ENCODE measurements around the gene SLC2A8.

Gene SLC2A8

DNA sequence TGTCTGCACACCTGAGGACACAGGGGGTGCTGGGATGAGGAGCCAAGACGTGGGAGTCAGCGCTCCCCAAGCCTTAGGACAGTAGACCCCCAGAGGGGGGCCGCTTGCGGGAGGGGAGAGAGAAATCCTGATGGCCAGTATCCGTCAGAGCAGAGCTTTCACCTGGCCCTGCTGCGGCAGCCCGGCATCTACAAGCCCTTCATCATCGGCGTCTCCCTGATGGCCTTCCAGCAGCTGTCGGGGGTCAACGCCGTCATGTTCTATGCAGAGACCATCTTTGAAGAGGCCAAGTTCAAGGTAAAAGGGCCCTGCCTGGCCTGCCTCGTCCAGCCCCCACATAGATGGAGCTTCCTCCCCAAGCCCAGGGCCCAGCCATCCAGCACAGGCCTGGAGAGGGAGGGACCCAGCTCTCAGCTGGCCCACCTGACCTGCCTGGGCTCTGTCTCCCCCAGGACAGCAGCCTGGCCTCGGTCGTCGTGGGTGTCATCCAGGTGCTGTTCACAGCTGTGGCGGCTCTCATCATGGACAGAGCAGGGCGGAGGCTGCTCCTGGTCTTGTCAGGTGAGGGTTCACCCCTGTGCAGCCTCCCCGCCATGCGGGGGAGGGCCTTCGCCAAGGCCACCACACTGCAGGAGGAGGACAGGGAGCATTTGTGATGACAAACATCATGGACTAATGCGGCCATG, 6.7 kb downstream of the SLC2A8 start:
- no peak for DNase-seq

DNA sequence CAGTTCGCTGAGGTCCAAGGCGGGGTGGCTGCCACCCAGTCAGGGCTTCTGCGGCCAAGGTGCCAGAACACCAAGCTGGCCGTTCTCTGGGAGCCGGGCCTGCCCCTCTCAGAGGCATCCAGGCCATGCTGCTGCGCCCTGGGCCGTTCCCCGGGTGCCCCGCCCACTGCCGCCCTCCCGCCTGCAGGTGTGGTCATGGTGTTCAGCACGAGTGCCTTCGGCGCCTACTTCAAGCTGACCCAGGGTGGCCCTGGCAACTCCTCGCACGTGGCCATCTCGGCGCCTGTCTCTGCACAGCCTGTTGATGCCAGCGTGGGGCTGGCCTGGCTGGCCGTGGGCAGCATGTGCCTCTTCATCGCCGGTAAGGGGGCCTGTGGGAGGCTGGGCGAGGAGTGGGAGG, 7.7 kb downstream of the SLC2A8 start:
- DNase-seq: no peak

- no peak for DNase-seq
These were observed 8.6 kb downstream of the SLC2A8 start for GRCh38 chr9:127405344-127406125.

- no peak for DNase-seq
These were observed 10.0 kb downstream of the SLC2A8 start for GRCh38 chr9:127406799-127407491.

- DNase-seq: no peak
These were observed 10.5 kb downstream of the SLC2A8 start for GRCh38 chr9:127407492-127407843.

DNA sequence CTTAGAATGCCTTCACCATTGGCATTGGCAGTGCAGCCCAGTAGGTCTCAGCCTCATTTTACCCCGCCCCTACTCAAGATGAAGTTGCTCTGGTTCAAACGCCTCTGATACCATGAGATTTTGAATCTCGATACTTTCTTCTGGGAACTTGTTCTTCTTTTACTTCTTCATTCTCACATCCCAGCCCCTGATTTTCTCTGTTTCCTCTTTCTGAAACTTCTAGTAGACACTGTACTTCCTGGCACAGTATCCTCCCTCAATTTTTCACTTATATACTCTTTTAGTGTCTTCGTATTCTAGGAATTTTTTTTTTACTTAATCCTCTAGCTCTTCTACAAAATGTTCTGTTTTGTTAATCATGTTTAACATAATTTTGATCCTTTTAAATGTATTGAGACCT, 14.2 kb downstream of the SLC2A8 start:
- DNase-seq: no peak

DNA sequence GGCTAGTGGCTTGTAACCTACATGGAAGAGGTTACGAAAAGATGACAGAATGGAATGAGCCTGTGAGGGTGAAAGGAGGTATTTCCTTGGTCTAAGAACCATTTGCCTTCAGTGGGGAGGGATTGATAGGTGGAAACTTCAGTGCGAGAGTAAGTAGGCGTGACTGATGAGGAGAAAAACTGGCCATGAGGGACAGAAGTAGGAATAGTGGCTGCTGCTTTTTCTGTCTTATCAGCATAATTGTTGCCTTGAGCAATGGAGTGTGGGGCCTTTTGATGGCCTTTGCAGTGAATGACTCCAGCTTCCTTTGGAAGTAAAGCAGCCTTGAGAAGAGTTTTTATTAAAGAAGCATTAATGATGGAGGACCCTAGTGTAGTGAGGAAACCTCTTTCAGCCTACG, 18.2 kb downstream of the SLC2A8 start:
- no peak for DNase-seq

DNA sequence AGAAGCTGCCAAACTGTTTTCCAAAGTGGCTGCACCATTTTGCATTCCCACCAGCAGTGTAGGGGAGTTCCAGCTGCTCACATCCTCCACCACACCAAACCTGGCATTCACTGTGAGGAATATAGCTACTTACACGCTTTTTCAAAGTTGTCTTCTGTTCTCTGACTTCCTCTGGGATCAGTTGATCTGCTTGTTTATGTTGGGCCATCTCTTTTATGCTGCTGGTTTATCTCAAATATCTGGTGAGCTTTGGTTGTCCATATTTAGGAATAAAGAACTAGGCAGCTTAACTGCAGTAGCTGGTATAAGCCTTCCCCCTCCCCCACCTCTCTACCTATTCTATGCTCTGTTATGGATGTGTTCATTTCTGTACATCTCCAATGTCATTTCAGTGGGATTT, 18.7 kb downstream of the SLC2A8 start:
- DNase-seq: no peak

DNA sequence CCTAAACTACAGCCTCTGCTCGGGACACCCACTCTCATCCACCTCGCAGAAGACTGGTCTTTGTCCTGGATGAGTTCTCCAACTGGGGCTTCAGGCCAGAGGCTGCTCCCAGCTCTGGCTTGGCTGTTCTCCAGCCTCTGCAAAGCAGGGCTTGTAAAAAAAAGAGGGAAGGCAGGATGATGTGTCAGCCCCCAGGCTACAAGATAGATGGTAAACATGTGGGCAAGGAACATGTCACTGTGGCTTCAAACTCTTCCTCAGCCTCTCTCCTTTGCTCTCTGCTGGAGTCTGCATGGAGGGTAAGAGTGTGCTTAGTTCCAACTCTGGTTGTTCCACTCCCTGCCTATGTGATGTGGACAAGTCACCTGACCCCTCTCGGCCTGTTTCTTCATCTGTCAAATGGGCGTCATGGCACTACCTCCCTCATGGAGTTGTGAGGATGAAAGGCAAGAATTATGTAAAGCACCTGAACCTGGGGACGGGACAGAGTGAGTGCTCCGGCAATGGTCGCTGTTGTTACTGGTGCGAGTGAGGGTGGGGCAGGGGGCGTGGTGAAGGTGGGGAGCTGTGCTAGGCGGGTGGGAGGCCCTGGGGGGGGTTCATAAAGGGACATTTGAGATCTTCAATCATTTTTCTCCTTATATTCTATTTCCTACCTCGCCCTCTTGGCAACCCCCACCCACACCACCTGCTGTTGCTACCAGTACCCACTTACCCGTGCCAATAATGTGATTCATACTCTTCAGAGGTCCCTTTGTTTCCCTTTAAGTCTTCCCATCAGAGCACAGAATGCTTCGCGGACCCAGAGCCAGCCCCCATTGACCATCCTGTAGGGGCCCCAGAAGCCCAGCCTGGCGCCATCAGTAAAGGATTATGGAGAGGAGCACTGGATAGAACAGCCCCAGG, 20.4 kb downstream of the SLC2A8 start:
- DNase-seq: no peak

DNA sequence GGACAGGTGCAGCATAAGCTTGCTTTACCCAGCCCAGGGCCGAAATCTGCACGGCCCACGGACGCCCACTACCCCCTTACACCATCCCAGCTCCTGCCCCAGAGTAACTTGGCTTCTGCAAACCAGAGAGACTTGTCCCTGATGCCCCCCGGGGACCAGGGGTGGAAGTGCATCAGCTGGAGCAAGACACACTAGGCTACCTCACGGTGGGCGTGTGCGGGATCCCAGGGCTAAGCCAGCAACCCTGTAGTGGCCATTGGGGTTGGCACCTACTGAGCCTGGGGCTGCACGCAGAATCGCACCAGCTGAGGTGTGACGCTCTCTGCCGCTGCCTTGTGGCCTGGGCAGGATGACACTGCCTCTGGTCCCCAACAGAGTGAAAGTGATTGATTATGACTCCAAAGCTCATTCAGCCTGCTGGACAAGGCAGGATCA, 21.1 kb downstream of the SLC2A8 start:
- DNase-seq: peak; percentile 44

DNA sequence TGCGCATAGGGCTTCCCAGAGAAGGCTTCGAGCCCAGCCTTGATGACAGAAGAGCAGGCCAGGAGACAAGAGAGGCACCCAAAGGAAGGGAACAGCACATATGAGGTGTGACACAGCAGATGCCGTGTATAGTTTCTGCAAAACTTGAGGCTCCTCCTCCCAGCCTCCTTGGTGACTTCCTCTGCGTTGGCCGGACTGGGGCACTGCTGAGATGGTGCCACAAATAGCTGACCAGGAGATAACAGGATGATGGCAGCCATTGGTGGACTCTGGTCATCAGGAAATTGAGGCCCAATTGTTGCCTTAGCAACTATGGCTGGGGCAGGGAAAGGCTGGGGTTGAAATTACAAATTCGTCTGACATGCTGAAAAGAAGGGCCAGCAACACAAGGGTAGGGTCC, 22.4 kb downstream of the SLC2A8 start:
- no peak for DNase-seq

GRCh38 chr9:127421057-127421456, 24.1 kb downstream of the SLC2A8 start:
- no peak for DNase-seq

GRCh38 chr9:127422133-127422782, 25.3 kb downstream of the SLC2A8 start:
- DNase-seq: no peak

DNA sequence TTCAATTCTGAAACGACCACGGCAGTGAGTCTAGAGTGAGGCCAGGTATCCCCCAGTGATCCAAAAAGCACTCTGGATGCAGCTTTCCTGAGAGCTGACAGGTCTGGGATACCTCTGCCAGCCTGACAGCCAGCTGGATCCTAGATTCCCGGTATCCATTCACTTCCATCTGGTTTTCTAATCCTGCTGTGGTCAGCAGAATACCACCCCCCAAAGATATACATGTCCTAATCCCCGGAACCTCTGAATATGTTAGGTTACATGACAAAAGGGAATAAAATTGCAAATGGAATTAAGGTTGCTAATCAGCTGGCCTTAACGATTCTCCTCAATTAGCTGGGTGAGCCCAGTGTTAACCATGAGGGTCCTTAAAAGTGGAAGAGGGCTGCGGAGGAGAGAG, 25.8 kb downstream of the SLC2A8 start:
- no peak for DNase-seq

DNA sequence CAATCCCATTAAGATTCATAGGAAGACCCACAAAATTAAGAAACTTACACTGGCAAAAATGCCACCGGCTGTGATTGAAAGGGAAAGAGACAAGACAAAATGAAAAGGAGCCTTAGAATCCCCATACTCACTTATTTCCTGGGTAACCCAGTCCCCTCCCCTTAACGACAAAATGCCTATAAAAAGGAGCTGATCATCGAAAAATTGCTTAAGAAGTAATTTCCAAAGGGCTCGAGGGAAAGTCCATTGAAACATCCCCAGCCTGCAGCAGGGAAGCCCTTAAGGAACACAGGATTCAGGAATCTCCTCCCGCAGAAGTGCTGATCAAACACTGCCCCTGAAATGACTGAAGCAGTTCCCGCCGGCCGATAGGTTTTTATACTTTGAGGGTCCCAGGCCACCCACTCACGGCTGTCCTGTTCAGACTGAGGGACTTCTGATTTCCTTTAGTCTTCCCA, 26.5 kb downstream of the SLC2A8 start:
- DNase-seq: no peak

- DNase-seq: peak; percentile 94
These were observed 27.1 kb downstream of the SLC2A8 start, which contains the start of gene ZNF79 for GRCh38 chr9:127423934-127424675. Gene ZNF79 (plus strand): TSS chr9:127424382. CDS start chr9:127424788, 406 bp downstream.

- DNase-seq: peak; percentile 33
These were observed 27.7 kb downstream of the SLC2A8 start for GRCh38 chr9:127424676-127424999.

DNA sequence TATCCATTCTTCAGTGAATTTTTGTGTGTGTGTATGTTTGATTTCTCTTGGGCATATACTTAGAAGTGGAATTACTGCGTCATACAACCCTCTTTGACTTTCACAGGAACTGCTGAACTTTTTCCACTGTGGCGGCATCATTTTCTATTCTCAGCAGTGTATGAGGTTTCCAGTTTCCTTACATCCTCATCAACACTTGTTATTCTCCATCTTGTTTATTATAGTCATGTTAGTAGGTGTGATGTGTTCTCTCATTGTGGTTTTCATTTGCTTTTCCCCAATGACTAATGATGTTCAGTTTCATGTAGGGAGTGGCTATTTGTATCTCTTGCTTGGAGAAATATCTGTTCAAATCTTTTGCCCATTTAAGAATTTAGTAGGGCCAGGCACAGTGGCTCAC, 29.8 kb downstream of the SLC2A8 start:
- peak; percentile 83 for DNase-seq

DNA sequence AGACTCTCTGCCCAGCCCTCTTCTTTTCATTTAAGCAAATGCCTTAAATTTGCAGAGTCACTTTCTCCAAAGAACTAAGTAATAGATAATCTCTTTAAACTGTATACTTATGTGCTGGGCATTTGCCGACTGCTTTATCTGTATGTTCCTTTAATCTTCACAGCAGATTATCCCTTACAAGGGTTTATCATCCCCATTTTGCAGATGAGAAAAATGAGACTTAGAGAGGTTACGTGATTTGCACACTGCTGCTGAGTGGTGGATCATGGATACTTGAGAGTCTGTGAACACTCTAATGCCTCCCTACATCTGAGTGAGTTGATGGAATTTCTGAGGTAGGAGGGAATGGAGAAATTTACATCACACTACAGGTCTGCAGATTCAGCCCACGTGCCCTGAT, 31.4 kb downstream of the SLC2A8 start:
- DNase-seq: no peak

DNA sequence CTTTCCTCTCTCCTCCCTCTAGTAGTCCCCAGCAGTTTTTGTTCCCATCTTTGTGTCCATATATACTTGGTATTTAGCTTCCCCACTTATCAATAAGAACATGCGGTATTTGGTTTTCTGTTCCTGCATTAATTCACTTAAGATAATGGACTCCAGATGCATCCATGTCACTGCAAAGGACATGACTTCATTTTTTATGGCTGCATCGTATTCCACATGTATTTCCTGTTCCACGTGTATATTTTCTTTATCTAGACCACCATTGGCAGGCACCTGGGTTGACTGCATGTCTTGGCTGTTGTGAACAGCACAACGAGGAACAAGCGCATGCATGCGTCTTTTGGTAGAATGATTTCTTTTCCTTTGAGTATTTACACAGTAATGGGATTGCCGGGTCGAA, 33.4 kb downstream of the SLC2A8 start:
- no peak for DNase-seq

- peak; percentile 65 for DNase-seq
These were observed 40.7 kb downstream of the SLC2A8 start for GRCh38 chr9:127437497-127438264.
